HepG2 (cell line): ENCODE results near the gene CHCHD1. TPM values are rescaled to one million over a fixed set of nuclear protein-coding genes. Genes with fewer than 3 reads are reported as not detected.
A peak's percentile ranks its signal among the peaks of the same experiment; 100 is the strongest.

Experiments used
- CENPX ChIP-seq: sonication (generic); formaldehyde crosslinking; IDR thresholded peaks from 2 replicates; pipeline ENCODE4 v1.9.0; 2021; ENCODE audit warnings: mild to moderate bottlenecking, missing genetic modification reagents, moderate library complexity
- ELF3 ChIP-seq: IDR thresholded peaks from 2 replicates; pipeline ENCODE4 v1.6.1; 2016; ENCODE audit warnings: missing genetic modification reagents, missing compliant biosample characterization
- ELF4 ChIP-seq: sonication (generic); formaldehyde crosslinking; IDR thresholded peaks from 2 replicates; pipeline ENCODE4 v1.5.0; 2020; ENCODE audit warnings: missing genetic modification reagents, mild to moderate bottlenecking, moderate library complexity, borderline replicate concordance
- FOXK1 ChIP-seq: sonication (generic); formaldehyde crosslinking; IDR thresholded peaks from 2 replicates; pipeline ENCODE4 v1.4.0; 2020; ENCODE audit warnings: low read depth, missing genetic modification reagents, borderline replicate concordance
- GLI4 ChIP-seq: sonication (generic); formaldehyde crosslinking; IDR thresholded peaks from 2 replicates; pipeline ENCODE4 v1.5.1; 2020; ENCODE audit warnings: missing genetic modification reagents, mild to moderate bottlenecking, moderate library complexity, borderline replicate concordance
- KAT7 ChIP-seq: IDR thresholded peaks from 2 replicates; pipeline ENCODE4 v1.6.1; 2018; ENCODE audit warnings: borderline replicate concordance, missing compliant biosample characterization
- KLF12 ChIP-seq: sonication (generic); formaldehyde crosslinking; IDR thresholded peaks from 2 replicates; pipeline ENCODE4 v1.4.0; 2020; ENCODE audit warnings: missing genetic modification reagents, borderline replicate concordance
- PCBP2 ChIP-seq: fragments of 200-400 bp; formaldehyde crosslinking; optimal IDR thresholded peaks from 2 replicates; pipeline ENCODE3; 2018; ENCODE audit warnings: low read length, low read depth; ENCODE audit not compliant: poor library complexity, severe bottlenecking
- RELA ChIP-seq: sonication (generic); formaldehyde crosslinking; IDR thresholded peaks from 2 replicates; pipeline ENCODE4 v1.4.0; 2020; ENCODE audit warnings: missing genetic modification reagents
- SALL2 ChIP-seq: sonication (generic); formaldehyde crosslinking; IDR thresholded peaks from 2 replicates; pipeline ENCODE4 v1.8.1; 2023; ENCODE audit warnings: mild to moderate bottlenecking, missing genetic modification reagents, inconsistent platforms
- STAG1 ChIP-seq: sonication (generic); formaldehyde crosslinking; IDR thresholded peaks from 2 replicates; pipeline ENCODE4 v1.4.0; 2020; ENCODE audit warnings: missing genetic modification reagents
- ZC3H13 ChIP-seq: sonication (generic); formaldehyde crosslinking; IDR thresholded peaks from 2 replicates; pipeline ENCODE4 v1.8.1; 2023; ENCODE audit warnings: mild to moderate bottlenecking, missing genetic modification reagents, moderate library complexity
- ZFP36L2 ChIP-seq: sonication (generic); formaldehyde crosslinking; IDR thresholded peaks from 2 replicates; pipeline ENCODE4 v1.4.0; 2020; ENCODE audit warnings: missing genetic modification reagents
- ZNF138 ChIP-seq: sonication (generic); formaldehyde crosslinking; IDR thresholded peaks from 2 replicates; pipeline ENCODE4 v1.5.0; 2020; ENCODE audit warnings: mild to moderate bottlenecking, low read depth, missing genetic modification reagents
- ZNF235 ChIP-seq: sonication (generic); formaldehyde crosslinking; IDR thresholded peaks from 2 replicates; pipeline ENCODE4 v1.8.1; 2023; ENCODE audit warnings: mild to moderate bottlenecking, missing genetic modification reagents, borderline replicate concordance
- ZNF331 ChIP-seq: sonication (generic); formaldehyde crosslinking; IDR thresholded peaks from 2 replicates; pipeline ENCODE4 v1.4.0; 2020; ENCODE audit warnings: missing genetic modification reagents
- ZNF383 ChIP-seq: sonication (generic); formaldehyde crosslinking; IDR thresholded peaks from 2 replicates; pipeline ENCODE4 v1.4.0; 2020; ENCODE audit warnings: missing genetic modification reagents, mild to moderate bottlenecking, borderline replicate concordance
- ZNF605 ChIP-seq: sonication (generic); formaldehyde crosslinking; IDR thresholded peaks from 2 replicates; pipeline ENCODE4 v1.8.0; 2022; ENCODE audit warnings: mild to moderate bottlenecking, missing genetic modification reagents
- ZNF782 ChIP-seq: sonication (generic); formaldehyde crosslinking; IDR thresholded peaks from 2 replicates; pipeline ENCODE4 v1.4.0; 2020; ENCODE audit warnings: missing genetic modification reagents, mild to moderate bottlenecking, borderline replicate concordance
- ZNF850 ChIP-seq: sonication (generic); formaldehyde crosslinking; conservative IDR thresholded peaks from 2 replicates; pipeline ENCODE4 v1.9.0; 2021; ENCODE audit warnings: mild to moderate bottlenecking, missing genetic modification reagents
- polyA plus RNA-seq, 8 experiments: library from polyadenylated mRNA; depleted of rRNA in 3 of 8; stranded (reverse) in 7 of 8; unstranded in 1 of 8; fragments of >200 nt; fragmentation: Illumina TruSeq in 4 of 8; extraction: Trizol in 4 of 8; gene quantifications; 2 replicates each; pipeline versions ENCODE4 v1.2.1 to v1.2.3, GENCODE V29; 2011 to 2016; ENCODE audit warnings: low read depth in 4 of 8, missing spikeins in 1 of 8, mixed read lengths in 1 of 8; ENCODE audit not compliant: insufficient read depth in 1 of 8
- total RNA-seq, 5 experiments: library from RNA; depleted of rRNA; stranded (reverse); fragments of >200 nt; fragmentation: Illumina TruSeq; extraction: Trizol; gene quantifications; 2 replicates each; pipeline ENCODE4 v1.2.3, GENCODE V29; 2016; ENCODE audit warnings: low read depth in 1 of 5
- TF ChIP-seq, protein P1 (sequence below): sonication (generic); formaldehyde crosslinking; IDR thresholded peaks from 2 replicates; pipeline ENCODE4 v1.8.1; 2022; ENCODE audit warnings: mild to moderate bottlenecking, missing genetic modification reagents
- TF ChIP-seq, protein P2 (sequence below): sonication (generic); formaldehyde crosslinking; conservative IDR thresholded peaks from 2 replicates; pipeline ENCODE4 v1.8.0; 2022; ENCODE audit warnings: missing genetic modification reagents
- TF ChIP-seq, protein P3 (sequence below): sonication (generic); formaldehyde crosslinking; IDR thresholded peaks from 2 replicates; pipeline ENCODE4 v1.4.0; 2020; ENCODE audit warnings: missing genetic modification reagents, borderline replicate concordance

CHCHD1 gene
- total and polyA plus RNA-seq, 2 of the 13 experiments (the other 11 are each of a cell fraction or from before 2014, with no cell fraction given): 36.9 to 71.2 TPM

DNA sequence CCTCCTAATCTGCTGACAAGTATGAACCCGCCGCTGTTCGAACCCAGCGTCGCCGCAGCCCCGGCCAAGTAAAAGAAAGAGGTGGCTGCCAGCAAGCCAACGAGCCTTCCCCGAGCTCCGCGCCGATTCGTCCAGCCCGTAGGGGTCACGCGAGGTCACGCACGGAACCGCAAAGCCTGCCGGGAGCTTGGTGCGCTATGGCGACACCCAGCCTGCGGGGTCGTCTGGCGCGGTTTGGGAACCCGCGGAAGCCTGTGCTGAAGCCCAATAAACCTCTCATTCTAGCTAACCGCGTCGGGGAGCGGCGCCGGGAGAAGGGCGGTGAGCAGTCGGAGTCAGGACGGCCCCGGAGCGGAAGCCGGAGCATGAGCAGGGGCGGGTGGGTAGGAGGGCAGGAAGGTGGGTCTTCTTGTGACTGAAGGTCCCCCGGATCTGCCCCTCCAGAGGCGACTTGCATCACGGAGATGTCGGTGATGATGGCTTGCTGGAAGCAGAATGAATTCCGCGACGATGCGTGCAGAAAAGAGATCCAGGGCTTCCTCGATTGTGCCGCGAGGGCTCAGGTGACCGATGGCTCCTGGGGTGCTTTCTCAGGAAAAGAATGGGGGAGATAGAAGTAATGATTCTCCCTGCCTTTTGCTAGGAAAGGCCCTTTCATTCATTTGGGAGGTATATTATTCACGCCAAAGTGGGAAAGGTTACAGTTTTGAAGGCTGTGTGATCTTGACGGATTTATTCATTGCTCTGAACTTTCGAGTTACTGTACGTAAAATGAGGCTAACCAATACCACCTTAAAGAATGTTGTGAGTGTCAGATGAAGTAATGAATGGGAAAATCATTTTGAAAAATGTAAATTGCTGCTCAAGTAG is at the start of gene CHCHD1 (continued):
- TF ChIP-seq ZNF138 (0 out of 2 replicates have a peak, but pooled peaks have one; percentile 67), RELA (CRISPR knock-in tag) (no peak), ZNF235 (CRISPR knock-in tag) (no peak), KLF12 (CRISPR knock-in tag) (no peak), STAG1 (CRISPR knock-in tag) (no peak), FOXK1 (CRISPR knock-in tag) (peak; percentile 74; the same call in 1 of the 2 replicates), ZNF850 (CRISPR knock-in tag) (no peak), KAT7 (CRISPR knock-in tag) (peak; percentile 66; the same call in 1 of the 2 replicates), ELF3 (CRISPR knock-in tag) (peak; percentile 29; the same call in 1 of the 2 replicates), SALL2 (CRISPR knock-in tag) (peak; percentile 72; the same call in 1 of the 2 replicates), ZC3H13 (peak; percentile 69; the same call in 1 of the 2 replicates), ZNF605 (CRISPR knock-in tag) (peak; percentile 93), ZFP36L2 (CRISPR knock-in tag) (0 out of 2 replicates have a peak, but pooled peaks have one; percentile 54), ZNF331 (CRISPR knock-in tag) (no peak), GLI4 (CRISPR knock-in tag) (no peak), PCBP2 (no peak), ZNF383 (no peak), ELF4 (no peak), CENPX (CRISPR knock-in tag) (no peak), ZNF782 (CRISPR knock-in tag) (no peak; the same call in 1 of the 2 replicates)
- TF ChIP-seq, protein P1, sequence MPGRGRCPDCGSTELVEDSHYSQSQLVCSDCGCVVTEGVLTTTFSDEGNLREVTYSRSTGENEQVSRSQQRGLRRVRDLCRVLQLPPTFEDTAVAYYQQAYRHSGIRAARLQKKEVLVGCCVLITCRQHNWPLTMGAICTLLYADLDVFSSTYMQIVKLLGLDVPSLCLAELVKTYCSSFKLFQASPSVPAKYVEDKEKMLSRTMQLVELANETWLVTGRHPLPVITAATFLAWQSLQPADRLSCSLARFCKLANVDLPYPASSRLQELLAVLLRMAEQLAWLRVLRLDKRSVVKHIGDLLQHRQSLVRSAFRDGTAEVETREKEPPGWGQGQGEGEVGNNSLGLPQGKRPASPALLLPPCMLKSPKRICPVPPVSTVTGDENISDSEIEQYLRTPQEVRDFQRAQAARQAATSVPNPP: no peak
- TF ChIP-seq, protein P2, sequence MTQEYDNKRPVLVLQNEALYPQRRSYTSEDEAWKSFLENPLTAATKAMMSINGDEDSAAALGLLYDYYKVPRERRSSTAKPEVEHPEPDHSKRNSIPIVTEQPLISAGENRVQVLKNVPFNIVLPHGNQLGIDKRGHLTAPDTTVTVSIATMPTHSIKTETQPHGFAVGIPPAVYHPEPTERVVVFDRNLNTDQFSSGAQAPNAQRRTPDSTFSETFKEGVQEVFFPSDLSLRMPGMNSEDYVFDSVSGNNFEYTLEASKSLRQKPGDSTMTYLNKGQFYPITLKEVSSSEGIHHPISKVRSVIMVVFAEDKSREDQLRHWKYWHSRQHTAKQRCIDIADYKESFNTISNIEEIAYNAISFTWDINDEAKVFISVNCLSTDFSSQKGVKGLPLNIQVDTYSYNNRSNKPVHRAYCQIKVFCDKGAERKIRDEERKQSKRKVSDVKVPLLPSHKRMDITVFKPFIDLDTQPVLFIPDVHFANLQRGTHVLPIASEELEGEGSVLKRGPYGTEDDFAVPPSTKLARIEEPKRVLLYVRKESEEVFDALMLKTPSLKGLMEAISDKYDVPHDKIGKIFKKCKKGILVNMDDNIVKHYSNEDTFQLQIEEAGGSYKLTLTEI (CRISPR knock-in tag): no peak
- TF ChIP-seq, protein P3, sequence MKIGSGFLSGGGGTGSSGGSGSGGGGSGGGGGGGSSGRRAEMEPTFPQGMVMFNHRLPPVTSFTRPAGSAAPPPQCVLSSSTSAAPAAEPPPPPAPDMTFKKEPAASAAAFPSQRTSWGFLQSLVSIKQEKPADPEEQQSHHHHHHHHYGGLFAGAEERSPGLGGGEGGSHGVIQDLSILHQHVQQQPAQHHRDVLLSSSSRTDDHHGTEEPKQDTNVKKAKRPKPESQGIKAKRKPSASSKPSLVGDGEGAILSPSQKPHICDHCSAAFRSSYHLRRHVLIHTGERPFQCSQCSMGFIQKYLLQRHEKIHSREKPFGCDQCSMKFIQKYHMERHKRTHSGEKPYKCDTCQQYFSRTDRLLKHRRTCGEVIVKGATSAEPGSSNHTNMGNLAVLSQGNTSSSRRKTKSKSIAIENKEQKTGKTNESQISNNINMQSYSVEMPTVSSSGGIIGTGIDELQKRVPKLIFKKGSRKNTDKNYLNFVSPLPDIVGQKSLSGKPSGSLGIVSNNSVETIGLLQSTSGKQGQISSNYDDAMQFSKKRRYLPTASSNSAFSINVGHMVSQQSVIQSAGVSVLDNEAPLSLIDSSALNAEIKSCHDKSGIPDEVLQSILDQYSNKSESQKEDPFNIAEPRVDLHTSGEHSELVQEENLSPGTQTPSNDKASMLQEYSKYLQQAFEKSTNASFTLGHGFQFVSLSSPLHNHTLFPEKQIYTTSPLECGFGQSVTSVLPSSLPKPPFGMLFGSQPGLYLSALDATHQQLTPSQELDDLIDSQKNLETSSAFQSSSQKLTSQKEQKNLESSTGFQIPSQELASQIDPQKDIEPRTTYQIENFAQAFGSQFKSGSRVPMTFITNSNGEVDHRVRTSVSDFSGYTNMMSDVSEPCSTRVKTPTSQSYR (CRISPR knock-in tag): 0 out of 2 replicates have a peak, but pooled peaks have one; percentile 28
